NCI-H510A treated with DMSO at 0.1 percent for 48 hours (cell line): ENCODE results near the gene DENND4B.

Experiments used
- DNase-seq: peaks from one replicate; lab custom pipeline; 2025; lab: John Stamatoyannopoulos, UW

DENND4B gene

DNA sequence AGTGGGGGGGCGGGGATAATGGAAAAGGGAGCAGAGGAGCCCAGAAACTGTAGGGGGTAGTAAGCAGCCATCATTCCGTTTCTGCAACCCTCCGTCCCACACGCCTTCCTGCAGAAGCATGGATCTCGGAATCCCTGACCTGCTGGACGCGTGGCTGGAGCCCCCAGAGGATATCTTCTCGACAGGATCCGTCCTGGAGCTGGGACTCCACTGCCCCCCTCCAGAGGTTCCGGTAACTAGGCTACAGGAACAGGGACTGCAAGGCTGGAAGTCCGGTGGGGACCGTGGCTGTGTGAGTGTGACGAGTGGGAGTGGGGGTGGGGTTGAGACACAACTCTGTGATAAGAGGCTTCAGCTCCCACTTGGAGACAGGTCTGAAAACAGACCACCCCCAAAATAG is 21.9 kb upstream of the DENND4B start:
- DNase-seq = no peak

DNA sequence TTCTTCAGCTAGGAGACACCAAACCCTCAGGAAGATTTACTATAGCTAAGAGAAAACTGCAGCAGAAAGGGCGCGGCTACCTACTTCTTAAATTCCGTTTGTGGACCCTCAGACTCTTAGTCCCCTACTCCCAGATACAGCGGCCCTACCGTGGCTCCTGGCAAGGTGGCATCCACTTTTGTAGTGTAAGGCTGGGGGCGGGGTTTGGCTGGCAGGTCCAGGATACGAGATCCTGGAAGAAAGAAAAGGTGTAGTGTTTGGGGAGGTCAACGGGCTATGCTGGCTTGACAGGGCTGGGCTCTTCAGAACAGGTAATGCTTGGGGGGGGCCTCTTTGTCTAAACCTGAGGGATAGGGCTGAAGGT is 21.5 kb upstream of the DENND4B start:
- peak; percentile 82 for DNase-seq

DNA sequence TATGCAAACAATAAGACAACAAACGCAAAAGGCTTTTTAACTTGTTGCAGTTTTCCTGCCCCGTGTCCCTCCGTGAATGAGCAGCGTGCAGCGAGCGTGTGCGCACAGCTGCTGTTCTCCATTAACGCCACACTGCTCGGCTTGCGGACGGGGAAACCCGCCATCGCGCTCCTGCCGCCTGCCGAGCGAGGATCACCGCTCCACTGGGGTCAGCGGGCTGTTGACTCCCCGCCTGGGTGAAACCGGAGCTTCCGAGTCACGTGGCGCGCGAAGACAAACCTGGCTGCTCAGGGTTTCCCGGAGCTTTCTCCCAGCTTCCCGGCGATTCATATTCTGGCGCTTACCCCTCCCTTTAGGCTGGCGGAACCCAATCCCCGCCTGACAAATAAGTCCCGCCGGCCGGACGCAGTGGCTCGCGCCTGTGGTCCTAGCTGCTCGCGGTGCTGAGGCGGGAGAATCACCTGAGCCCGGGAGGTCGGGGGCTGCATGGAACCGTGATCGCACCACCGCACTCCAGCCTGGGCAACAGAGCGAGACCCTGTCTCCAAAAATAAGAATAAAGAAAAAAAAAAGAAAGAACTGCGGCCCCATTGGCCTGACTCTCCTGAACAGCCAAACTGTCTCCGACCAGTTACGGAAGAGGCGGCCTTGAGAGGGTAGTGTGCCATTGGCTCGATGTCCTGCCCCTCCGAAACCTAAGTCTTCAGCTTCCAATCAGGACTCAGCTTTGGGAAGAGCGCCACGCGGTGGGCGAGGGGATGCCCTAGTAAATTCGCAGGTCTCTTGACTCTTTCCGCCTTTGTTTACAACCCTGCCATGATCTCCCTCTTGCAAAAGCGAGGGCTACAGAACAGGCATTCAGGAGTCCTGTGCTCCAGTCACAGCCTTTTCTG is 20.8 kb upstream of the DENND4B start, which contains the start of gene CREB3L4:
Gene CREB3L4, plus strand, starts transcription at position 796 of the 893 bp plus-strand sequence. CDS start 624 bp downstream, outside the sequence.
- peak; percentile 97 for DNase-seq

DNA sequence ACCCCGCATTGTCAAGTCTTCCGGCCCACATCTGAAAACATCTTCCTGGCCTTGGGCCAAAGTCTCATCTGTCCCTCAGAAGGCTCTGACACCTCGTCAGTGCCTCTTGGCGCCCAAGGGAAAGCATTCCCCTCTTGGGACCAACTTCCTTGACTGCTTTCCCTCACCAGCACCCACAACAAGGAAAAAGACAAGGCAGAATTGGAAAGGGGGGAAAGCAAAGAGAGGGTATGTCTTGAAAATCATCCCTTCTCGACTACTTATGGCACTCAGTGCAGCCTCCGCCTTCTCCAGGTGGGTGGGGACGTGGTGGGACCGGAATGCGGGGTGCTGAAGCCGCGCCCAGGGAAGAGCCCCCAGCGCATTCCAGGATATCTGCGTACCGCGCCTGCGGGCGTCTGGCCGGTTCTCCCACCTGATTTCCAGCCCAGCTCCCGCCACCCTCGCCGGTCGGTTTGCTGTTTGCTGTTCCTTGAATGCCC is 17.4 kb upstream of the DENND4B start:
- DNase-seq = peak; percentile 37

DNA sequence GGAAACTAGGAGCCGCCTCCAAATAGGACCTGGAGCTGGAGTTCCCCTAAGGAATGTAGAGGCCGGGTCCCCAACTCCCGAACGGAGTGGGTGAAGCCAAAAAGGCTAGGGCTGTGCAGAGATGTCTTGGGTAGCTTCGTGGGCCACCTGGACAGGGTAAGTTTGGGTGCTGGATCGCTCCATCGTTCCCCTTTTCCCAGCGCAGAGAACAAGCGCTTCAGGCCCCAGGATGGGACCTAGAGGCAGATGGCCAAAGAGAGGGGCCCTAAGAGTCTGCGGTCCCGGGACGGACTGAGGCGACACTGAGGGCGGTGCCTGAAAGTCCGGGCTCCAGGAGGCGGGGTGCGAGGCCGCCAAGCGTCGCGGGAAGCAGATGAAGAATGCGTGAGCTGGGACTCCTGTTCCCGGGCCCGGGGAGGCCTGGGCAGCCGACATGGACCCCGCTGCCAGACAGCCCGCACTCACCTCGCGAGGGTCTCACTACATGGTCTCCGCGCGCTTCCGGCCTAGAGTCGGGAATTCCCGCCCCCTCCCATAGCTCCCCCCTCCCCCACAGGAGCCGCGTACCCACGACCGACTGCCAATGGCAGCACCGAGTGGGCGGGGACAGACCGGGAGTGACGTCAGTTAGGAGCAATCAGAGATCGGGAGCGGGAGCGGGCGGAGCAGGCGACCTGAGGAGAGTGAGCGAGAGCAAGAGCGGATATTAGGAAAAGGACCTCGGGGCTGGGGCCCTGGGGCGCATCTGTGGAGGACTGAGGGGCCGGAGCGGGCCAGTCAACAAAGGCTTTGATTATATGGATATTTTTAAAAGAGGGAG is 16.7 kb upstream of the DENND4B start, which contains the start of gene SLC39A1:
Gene SLC39A1, minus strand, starts transcription at position 508 of the 820 bp plus-strand sequence. CDS start 822 bp downstream, outside the sequence.
- DNase-seq = peak; percentile 96

DNA sequence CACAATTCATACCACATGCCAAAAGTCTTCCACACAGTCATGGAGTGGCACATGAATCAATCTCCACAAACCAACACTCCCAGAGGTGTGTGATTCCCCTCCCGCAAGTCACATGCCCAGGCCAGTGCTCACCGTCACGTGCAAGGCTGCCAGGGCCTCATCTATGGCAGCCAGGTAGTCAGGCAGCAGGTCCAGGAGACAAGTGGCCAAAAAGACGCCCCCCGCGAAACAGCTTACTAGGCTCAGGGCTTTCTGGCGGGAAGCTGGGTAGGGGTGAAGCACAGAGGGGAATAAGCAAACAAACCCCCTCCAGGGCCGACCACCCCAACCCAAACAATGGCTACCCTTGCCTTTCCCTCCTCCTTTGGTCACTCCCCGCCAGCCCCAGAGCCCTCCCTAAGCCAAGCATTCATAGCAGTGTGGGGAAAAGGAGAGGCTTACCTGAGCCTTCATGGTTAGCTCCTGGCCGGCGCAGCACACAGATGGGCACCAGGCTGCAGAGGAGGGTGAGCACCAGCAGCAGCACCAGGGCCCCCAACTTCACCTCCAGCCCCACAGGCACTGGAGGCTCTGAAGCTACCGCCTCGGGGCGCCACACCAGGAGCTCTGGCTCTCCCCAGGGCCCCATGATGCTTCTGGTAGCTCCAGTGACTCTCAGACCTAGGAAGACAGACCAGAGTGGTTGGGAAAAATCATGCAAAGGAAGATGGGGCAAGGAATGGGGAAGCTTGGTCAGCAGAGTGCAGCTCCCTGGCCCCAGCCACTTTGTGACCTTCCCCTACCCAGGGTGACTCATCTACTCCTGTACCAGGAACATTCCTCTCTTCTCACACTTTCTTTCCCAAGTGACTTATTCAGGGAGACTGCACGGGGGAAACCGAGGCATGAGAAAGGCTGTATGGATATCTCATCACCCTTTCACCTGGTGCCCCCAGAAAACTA is 15.8 kb upstream of the DENND4B start:
- no peak for DNase-seq

DNA sequence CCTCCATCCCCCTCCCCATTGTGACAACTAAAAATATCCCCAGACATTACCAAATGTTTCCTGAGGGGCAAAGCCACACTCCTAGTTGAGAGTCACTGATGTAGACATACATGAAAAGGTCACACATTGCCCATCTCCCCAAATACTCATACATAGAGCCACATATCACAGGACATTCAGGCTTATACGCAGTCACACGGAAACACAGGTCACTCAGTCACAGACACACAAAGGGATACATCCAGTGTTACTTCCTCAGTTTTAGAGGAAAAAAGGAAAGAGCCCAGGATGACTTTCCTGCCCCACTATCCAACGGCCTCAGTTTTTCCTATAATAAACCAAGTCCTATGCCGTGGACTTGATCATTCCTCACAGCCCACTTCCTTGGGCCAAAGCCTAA is 14.9 kb upstream of the DENND4B start:
- no peak for DNase-seq

DNA sequence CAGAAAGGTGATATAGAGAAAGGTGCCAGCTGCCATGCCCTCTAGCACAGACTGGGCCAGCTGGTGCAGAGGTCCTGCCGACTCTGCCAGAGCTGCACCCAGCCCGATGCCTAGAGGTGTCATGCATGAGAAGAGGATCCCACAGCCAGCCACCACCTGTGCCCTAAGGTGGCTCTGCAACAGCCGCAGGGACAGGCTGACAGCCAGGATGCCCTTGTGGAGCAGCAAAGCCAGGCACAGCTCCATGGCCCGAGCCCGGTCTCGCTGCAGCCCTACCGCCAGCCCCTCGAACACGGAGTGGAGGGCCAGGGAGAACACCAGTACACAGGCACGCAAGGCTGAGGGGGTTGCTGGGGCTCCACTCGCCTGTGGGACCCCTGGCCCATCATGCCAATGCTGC is 13.7 kb upstream of the DENND4B start:
- DNase-seq = no peak

DNA sequence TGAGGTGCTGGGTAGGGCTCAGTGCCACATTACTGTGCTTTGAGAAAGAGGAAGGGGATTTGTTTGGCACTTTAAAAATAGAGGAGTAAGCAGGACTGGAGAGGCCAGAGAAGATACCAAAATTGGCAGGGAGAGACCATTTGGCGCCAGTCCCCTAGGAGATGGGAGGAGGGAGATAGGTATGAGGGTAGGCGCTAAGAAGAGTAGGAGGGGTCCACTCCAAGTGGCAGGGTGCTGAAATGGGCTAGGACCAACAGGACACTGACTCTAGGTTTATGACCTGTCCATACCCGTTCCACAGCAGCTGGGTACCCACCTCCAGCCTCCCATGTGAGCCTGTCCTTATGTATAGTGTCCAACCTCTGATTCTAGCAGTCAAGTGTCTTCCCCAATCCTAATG is 12.9 kb upstream of the DENND4B start:
- no peak for DNase-seq

DNA sequence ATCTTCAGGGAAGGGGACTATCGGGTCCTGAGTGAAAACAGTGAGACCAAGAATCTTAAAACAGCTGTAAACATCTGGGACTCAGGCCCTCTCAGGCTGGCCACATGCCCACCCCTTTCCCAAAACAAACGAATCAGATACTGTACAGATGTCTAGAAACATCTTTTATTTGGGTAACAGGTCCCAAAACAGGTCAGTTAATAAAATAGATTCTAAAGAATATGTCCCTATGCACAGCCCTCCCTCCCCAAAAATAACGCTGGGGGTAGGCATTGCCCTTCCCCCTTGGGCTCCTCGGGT is 12.4 kb upstream of the DENND4B start:
- no peak for DNase-seq

DNA sequence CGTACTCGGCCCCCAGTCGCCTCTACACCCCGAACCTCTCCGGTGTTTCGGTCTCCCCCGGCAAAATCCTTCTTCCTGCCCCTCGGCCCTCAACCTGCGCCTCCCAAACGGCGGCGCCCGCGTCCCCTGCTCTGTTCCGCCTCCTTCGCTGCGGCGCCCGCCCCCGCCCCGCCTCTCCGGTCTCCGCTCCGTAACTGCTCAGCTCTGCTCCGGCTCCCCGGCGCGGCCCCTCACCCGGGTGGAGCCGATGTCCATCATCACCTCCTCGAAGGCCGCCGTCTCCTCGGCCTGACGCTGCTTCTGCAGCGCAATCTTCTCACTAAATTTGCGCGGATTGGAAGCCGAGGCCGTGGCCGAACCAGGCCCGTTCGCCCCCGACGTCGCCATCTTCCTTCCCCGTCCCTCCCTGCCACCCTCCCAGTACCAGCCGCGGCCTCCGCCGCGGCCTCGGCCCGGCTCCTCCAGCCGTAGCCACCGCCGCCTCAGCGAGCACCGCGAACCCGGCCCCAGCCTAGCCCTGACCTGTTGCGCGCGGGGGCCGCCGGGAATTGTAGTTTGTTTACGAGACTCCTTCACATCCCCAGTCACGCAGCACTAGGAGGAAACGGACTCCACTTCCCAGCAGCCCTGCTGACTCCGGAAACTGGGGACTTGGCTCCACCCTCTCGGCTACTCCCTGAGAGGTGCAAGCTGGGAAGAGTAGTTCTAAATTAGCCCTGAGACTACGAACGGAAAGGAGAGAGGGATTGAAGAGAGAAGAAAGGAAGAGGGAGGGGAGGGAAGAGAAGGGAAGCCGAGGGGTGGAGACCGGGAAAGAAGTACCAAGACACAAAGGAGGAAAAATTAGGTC is 11.8 kb upstream of the DENND4B start, which contains the start of gene CRTC2:
Gene CRTC2, minus strand, starts transcription at position 502 of the 850 bp plus-strand sequence. Its CDS starts 115 bp downstream, at position 387.
- peak; percentile 99 for DNase-seq

DNA sequence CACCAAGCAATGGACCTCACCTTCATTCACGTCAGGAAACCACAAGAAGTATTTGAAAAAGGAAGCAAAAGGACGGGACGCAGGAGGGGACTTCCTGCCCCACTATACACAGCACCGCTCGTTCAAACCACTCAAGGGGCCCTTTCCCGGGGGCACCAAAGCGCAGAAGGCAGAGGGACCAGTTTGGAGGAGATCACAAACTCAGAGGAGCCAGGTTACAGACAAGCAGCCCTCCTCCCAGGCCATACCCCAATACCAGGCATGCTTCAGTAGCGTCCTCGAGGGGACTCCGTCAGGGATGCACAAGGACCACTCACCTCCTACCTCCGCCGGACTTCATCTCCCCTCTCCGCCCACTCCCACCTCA is 11.2 kb upstream of the DENND4B start:
- peak; percentile 72 for DNase-seq

DNA sequence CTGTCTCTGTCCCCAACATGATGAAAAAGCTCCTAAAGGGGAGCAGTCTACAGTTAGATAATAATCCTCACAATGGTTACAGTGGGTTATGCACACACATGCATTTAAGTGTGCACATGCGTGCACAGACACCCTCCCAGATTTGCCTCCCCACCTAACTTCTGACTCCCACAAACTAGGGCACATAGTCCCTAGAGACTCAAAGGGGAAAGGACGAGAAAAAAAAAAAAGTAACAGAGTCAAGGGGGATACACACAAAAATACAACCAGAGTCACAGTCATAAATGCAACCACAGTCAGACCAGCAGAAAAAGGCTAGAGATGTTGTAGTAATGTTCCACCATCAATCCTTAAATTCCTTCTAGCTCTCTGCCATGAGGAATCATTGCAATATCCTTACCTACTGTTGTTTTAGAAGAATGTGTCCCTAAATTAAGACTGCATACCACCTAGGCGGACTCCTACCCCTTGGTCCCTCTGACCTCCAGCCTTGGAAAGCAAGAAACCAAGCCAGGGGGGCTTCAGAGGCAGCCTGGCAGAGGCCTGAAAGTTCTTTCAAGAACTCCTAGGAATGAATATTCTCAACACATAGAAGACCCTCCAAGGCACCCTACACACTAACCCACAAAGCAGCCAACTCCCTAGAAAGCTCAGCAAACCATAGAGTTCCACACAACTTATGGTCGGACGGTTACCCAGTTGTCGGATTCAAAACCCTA is 10.6 kb upstream of the DENND4B start:
- DNase-seq = no peak

DNA sequence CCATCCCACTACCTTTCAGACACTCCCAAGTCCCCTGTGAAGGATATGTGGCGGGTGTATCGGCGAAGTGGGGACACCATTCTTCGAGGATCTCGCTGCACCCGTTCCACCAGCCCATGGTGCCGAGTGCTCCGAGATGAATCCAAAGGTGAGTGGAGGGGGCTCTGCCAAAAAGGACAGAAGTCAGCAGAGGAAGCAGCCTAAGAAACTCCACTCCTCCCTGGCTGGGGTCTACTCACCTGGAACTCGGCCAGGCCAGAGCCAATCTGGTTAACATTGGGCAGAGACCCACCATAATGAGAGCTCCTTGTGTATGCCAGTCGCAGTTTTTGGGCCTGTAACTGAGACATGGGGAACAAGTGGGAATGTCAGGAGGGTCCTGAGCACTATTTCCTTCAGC is 8.3 kb upstream of the DENND4B start:
- no peak for DNase-seq

DNA sequence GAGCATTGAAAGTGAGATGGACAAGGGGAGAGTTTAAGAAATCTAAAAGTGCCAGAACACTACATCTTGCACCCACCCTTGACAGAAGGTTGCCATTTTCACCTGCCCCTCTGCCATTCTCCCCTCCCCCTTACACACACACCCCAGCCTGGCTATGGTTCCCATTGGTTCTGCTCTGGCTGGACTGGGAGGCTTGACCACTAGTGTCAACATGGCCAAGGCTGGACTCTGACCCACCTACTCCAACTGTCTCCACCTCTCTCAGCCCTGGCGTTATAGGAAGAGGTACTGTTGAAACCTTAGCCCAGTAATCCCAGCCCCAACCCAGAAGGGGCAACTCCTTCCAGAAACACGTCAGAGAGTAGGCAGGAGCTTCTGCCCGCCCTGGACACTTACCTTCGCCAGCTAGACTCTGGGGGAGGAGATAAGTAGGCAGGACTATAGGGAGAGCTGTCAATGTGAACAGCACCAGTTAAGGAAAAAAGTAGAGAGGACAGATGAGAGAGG is 7.4 kb upstream of the DENND4B start:
- no peak for DNase-seq

DNA sequence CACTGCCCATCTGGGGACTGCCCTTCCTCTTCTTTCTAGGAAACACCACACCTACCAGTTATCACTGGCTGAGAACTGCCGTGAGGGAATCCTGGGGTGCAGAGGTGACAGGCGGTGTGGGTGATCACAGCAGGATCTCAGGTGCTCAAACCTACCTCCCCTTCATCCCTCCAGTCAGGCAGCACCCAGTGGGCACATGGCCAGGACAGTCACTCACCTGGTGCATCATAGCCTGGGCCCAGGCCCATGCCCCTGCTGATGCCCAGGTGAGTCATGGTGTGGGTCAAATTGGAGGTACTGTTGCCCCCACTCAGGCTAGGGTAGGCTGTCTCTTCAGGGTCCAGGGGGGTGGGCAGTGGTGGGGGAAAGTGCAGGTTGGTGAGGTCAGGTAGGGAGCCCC is 5.3 kb upstream of the DENND4B start:
- DNase-seq = no peak

DNA sequence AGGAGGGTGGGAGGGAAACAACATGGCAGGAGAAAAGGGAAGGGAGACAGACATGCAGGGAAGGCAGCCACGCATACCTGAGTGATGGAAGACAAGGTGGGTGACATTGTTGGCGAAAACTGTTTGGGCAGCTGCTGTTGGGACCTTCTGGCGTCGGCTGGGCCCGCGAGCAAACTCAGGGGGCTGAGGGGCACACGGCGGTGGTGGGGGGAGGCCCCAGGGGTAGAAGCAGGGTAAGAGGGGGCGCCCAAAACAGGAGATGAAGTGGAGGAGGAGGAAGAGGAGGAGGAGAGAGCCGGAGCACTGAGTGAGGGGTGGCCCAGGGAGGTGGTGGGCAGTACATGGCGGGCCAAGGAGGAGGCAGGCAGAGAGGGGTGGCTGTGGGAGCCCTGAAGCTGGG is 4.7 kb upstream of the DENND4B start:
- DNase-seq = no peak

DNA sequence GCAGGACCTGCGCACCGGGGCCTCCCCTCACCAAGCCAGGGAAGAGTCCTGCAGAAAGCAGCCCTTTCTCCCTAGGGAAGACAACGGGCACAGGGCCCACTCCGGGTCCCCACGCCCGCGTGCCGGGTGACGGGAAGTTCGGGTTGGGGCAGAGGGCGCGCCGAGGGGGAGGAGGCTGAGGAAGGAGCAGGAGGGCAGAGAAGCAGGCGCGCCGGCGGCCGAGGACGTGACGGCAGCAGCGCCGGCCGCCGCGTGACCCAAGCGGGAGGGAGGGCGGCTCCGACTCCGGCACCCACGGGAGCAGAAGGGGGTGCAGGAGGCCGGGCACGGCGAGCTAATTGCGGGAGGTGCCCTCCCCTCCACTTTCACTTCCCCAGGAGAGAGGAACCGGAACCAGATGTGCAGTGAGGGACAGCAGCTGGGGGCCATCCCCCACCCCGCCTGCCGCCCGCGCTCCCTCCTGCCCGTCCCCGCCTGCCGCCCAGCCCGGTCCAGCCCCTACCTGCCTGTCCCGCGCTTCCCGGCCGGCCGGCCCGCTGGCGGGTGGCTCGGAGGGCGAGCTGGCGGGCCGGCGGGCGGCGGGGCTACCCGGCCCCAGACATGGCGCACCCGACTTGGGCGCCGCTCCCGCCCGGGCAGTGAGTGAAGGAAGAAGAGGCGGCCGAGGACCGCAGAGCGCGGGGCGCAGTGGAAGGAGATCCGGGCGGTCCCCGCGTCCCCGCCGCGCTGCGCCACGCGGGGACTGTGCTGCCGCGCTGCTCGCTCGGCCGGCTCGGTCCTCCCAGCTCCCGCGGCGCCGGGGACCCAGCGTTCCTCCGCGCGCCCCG is 510 bp downstream of the DENND4B start:
- peak; percentile 48 for DNase-seq
